OCI-LY1 (cell line): Measurements from ENCODE around the gene AGAP1.

Source experiments
- H2AFZ ChIP-seq: fragments of 200-600 bp; sonication (generic), shearing (Covaris generic); 2 replicates; pipeline ENCODE4 v1.6.0; 2014; ENCODE audit warnings: antibody characterized with exemption, mild to moderate bottlenecking, low read length
- H3F3A ChIP-seq: fragments of 200-600 bp; sonication (generic), shearing (Covaris generic); 2 replicates; pipeline ENCODE4 v1.6.0; 2014; ENCODE audit warnings: mild to moderate bottlenecking, antibody characterized with exemption, low read length, moderate library complexity; ENCODE audit not compliant: insufficient read depth
- H3K27ac ChIP-seq: fragments of 200-600 bp; sonication (generic); 2 replicates; pipeline ENCODE4 v1.5.1; 2014; ENCODE audit warnings: low read length, mixed run types, mild to moderate bottlenecking, low read depth; ENCODE audit not compliant: poor library complexity, severe bottlenecking
- H3K27me3 ChIP-seq: fragments of 200-600 bp; sonication (generic); 2 replicates; pipeline ENCODE4 v1.6.0; 2014; ENCODE audit warnings: antibody characterized with exemption, mild to moderate bottlenecking, low read length, moderate library complexity; ENCODE audit not compliant: insufficient read depth
- H3K36me3 ChIP-seq: fragments of 200-600 bp; sonication (generic); 2 replicates; pipeline ENCODE4 v1.6.1; 2014; ENCODE audit warnings: mild to moderate bottlenecking, antibody characterized with exemption, low read length, moderate library complexity, mixed read lengths; ENCODE audit not compliant: insufficient read depth
- H3K4me1 ChIP-seq: fragments of 200-600 bp; sonication (generic); 2 replicates; pipeline ENCODE4 v1.5.1; 2014; ENCODE audit warnings: mild to moderate bottlenecking, low read length, moderate library complexity; ENCODE audit not compliant: insufficient read depth, severe bottlenecking
- H3K4me2 ChIP-seq: fragments of 200-600 bp; sonication (generic), shearing (Covaris generic); 2 replicates; pipeline ENCODE4 v1.6.1; 2014; ENCODE audit warnings: low read length
- H3K4me3 ChIP-seq: fragments of 200-600 bp; sonication (generic); 2 replicates; pipeline ENCODE4 v1.5.1; 2014; ENCODE audit warnings: low read length, low read depth, mild to moderate bottlenecking, mixed read lengths; ENCODE audit not compliant: poor library complexity, severe bottlenecking
- H3K79me2 ChIP-seq: fragments of 200-600 bp; shearing (Covaris generic); 2 replicates; pipeline ENCODE4 v1.6.1; 2016; ENCODE audit warnings: mixed run types, low read length, mixed read lengths; ENCODE audit not compliant: insufficient read depth
- H3K9ac ChIP-seq: fragments of 200-600 bp; sonication (generic), shearing (Covaris generic); 2 replicates; pipeline ENCODE4 v1.6.1; 2014; ENCODE audit warnings: mild to moderate bottlenecking, low read length, mixed read lengths
- H3K9me2 ChIP-seq: fragments of 200-600 bp; sonication (generic), shearing (Covaris generic); 2 replicates; pipeline ENCODE4 v1.6.1; 2014; ENCODE audit warnings: low read depth, mild to moderate bottlenecking, low read length, mixed read lengths
- H3K9me3 ChIP-seq: fragments of 200-600 bp; shearing (Covaris generic); 2 replicates; pipeline ENCODE4 v1.6.1; 2014; ENCODE audit warnings: low read length, mixed read lengths
- H4K20me1 ChIP-seq: fragments of 200-600 bp; sonication (generic), shearing (Covaris generic); 2 replicates; pipeline ENCODE4 v1.6.0; 2016; ENCODE audit warnings: mild to moderate bottlenecking, low read length; ENCODE audit not compliant: insufficient read depth
- CTCF ChIP-seq: fragments of 200-600 bp; sonication (generic), shearing (Covaris generic); IDR thresholded peaks from 2 replicates; pipeline ENCODE4 v1.5.1; 2017; ENCODE audit warnings: mild to moderate bottlenecking, antibody characterized with exemption, low read length, moderate library complexity, mixed read lengths
- EZH2 ChIP-seq: fragments of 200-600 bp; sonication (generic), shearing (Covaris generic); IDR thresholded peaks from 2 replicates; pipeline ENCODE4 v1.8.0; 2017; ENCODE audit warnings: borderline replicate concordance, mixed run types, mild to moderate bottlenecking, antibody characterized with exemption, low read length, moderate library complexity, mixed read lengths

Gene AGAP1

GRCh38 chr2:235857598-235857997 is 363.8 kb downstream of the AGAP1 start:
- TF ChIP-seq CTCF: no peak
- no peak for TF ChIP-seq EZH2
- Histone ChIP-seq H3K9me2 (no peaks in the 10 kb centered on the region), H4K20me1 (no peaks in the 10 kb centered on the region), H3K27ac (no peak overlapping the region), H3F3A (no peaks in the 10 kb centered on the region), H2AFZ (no peak overlapping the region), H3K9ac (no peak overlapping the region), H3K36me3 (no peaks in the 10 kb centered on the region), H3K4me3 (no peak overlapping the region), H3K4me1 (no peaks in the 10 kb centered on the region), H3K9me3 (no peaks in the 10 kb centered on the region), H3K4me2 (no peak overlapping the region), H3K27me3 (no peaks in the 10 kb centered on the region; the same call in 1 of the 2 replicates), H3K79me2 (no peaks in the 10 kb centered on the region)

DNA sequence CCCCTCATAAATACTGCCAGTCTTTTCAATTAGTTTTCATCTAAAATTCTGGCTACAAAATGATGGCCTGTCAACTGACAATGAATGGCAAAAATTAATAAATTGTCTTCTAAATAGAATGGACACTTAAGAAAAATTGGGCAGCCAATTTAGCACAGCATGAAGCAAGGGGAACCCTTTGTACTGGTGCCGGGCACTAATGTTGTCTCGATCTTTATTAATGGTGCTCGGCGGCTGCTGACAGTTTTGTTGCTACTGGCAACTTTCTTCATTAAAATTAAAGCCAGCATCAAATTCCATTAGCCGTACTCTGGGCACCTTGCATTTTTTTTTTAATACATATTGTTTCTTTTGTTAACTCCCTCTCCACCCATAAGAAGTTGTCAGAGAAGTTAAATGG is 365.0 kb downstream of the AGAP1 start:
- Histone ChIP-seq H3K9me3 (no peaks in the 10 kb centered on the region), H3K36me3 (no peaks in the 10 kb centered on the region), H3K79me2 (no peaks in the 10 kb centered on the region), H3K27me3 (no peaks in the 10 kb centered on the region; the same call in 1 of the 2 replicates), H2AFZ (no peak overlapping the region), H3K4me1 (no peaks in the 10 kb centered on the region), H4K20me1 (no peaks in the 10 kb centered on the region), H3K4me2 (no peak overlapping the region), H3K27ac (no peak overlapping the region), H3K9me2 (no peaks in the 10 kb centered on the region), H3K9ac (no peak overlapping the region), H3K4me3 (no peak overlapping the region), H3F3A (no peaks in the 10 kb centered on the region)
- TF ChIP-seq EZH2: no peak
- TF ChIP-seq CTCF: no peak

- H3F3A ChIP-seq: no peaks in the 10 kb centered on the region
- no peaks in the 10 kb centered on the region for H3K36me3 ChIP-seq
- H3K9ac ChIP-seq: no peak overlapping the region
- no peaks in the 10 kb centered on the region for H3K27me3 ChIP-seq
- no peak overlapping the region for H3K4me2 ChIP-seq
- H2AFZ ChIP-seq: no peak overlapping the region
- no peaks in the 10 kb centered on the region for H3K9me2 ChIP-seq
- H3K79me2 ChIP-seq: no peaks in the 10 kb centered on the region
- no peaks in the 10 kb centered on the region for H4K20me1 ChIP-seq
- no peaks in the 10 kb centered on the region for H3K9me3 ChIP-seq
- TF ChIP-seq CTCF (no peak), EZH2 (no peak)
- no peak overlapping the region for H3K27ac ChIP-seq
- H3K4me1 ChIP-seq: no peaks in the 10 kb centered on the region
- no peak overlapping the region for H3K4me3 ChIP-seq
Measured at GRCh38 chr2:235859651-235860050, 365.8 kb downstream of the AGAP1 start.
